Measurements from ENCODE around the gene GPD1.

GPD1 gene

GRCh38 chr12:50099302-50100008 lies 4.4 kb upstream of the GPD1 start:
- H4K20me1 ChIP-seq (ENCODE audit: insufficient read depth, low read length): no peaks in the 10 kb centered on the region
- no peaks in the 10 kb centered on the region for H3F3A ChIP-seq (ENCODE audit: insufficient read depth, low read length)
- peaks cover 71% of the 10 kb centered on the region for H3K36me3 ChIP-seq (ENCODE audit: insufficient read depth, low read length)
- H2AFZ ChIP-seq (ENCODE audit: low read length): no peak overlapping the region
- H3K9me2 ChIP-seq (ENCODE audit: low read depth, low read length): no peaks in the 10 kb centered on the region
- H3K79me2 ChIP-seq (ENCODE audit: insufficient read depth, low read length): no peaks in the 10 kb centered on the region
- no peak overlapping the region for H3K4me2 ChIP-seq (ENCODE audit: low read length)
- TF ChIP-seq CTCF (IDR thresholded peaks at IDR 0.05; ENCODE audit: low read length) (no peak), EZH2 (IDR thresholded peaks at IDR 0.05; ENCODE audit: borderline replicate concordance, low read length) (no peak)
- H3K4me3 ChIP-seq (ENCODE audit: low read depth, low read length, poor library complexity, severe bottlenecking): no peak overlapping the region
- no peaks in the 10 kb centered on the region for H3K9me3 ChIP-seq (ENCODE audit: low read length)
- H3K27ac ChIP-seq (ENCODE audit: low read depth, low read length, poor library complexity, severe bottlenecking): no peak overlapping the region
- H3K9ac ChIP-seq (ENCODE audit: low read length): no peak overlapping the region
- peaks cover 6% of the 10 kb centered on the region for H3K4me1 ChIP-seq (ENCODE audit: insufficient read depth, low read length, severe bottlenecking)
- no peaks in the 10 kb centered on the region for H3K27me3 ChIP-seq (ENCODE audit: insufficient read depth, low read length)

- Histone ChIP-seq H2AFZ (ENCODE audit: low read length) (no peak overlapping the region), H3K27me3 (ENCODE audit: insufficient read depth, low read length) (no peaks in the 10 kb centered on the region), H3K9me2 (ENCODE audit: low read depth, low read length) (no peaks in the 10 kb centered on the region), H3F3A (ENCODE audit: insufficient read depth, low read length) (no peaks in the 10 kb centered on the region), H3K4me3 (ENCODE audit: low read depth, low read length, poor library complexity, severe bottlenecking) (no peak overlapping the region), H3K9me3 (ENCODE audit: low read length) (no peaks in the 10 kb centered on the region), H3K79me2 (ENCODE audit: insufficient read depth, low read length) (no peaks in the 10 kb centered on the region), H3K4me1 (ENCODE audit: insufficient read depth, low read length, severe bottlenecking) (peaks cover 6% of the 10 kb centered on the region), H3K9ac (ENCODE audit: low read length) (no peak overlapping the region), H3K4me2 (ENCODE audit: low read length) (no peak overlapping the region), H3K36me3 (ENCODE audit: insufficient read depth, low read length) (peaks cover 60% of the 10 kb centered on the region), H3K27ac (ENCODE audit: low read depth, low read length, poor library complexity, severe bottlenecking) (no peak overlapping the region), H4K20me1 (ENCODE audit: insufficient read depth, low read length) (no peaks in the 10 kb centered on the region)
- TF ChIP-seq EZH2 (IDR thresholded peaks at IDR 0.05; ENCODE audit: borderline replicate concordance, low read length) (no peak), CTCF (IDR thresholded peaks at IDR 0.05; ENCODE audit: low read length) (no peak)
Observed at GRCh38 chr12:50100561-50100960, 3.2 kb upstream of the GPD1 start.

- Histone ChIP-seq H3K4me3 (ENCODE audit: low read depth, low read length, poor library complexity, severe bottlenecking) (no peak overlapping the region), H3K9me2 (ENCODE audit: low read depth, low read length) (no peaks in the 10 kb centered on the region), H3K9me3 (ENCODE audit: low read length) (no peaks in the 10 kb centered on the region), H4K20me1 (ENCODE audit: insufficient read depth, low read length) (no peaks in the 10 kb centered on the region), H3F3A (ENCODE audit: insufficient read depth, low read length) (no peaks in the 10 kb centered on the region), H3K27ac (ENCODE audit: low read depth, low read length, poor library complexity, severe bottlenecking) (no peak overlapping the region), H2AFZ (ENCODE audit: low read length) (no peak overlapping the region), H3K36me3 (ENCODE audit: insufficient read depth, low read length) (peaks cover 49% of the 10 kb centered on the region), H3K4me1 (ENCODE audit: insufficient read depth, low read length, severe bottlenecking) (peaks cover 6% of the 10 kb centered on the region), H3K27me3 (ENCODE audit: insufficient read depth, low read length) (no peaks in the 10 kb centered on the region), H3K9ac (ENCODE audit: low read length) (no peak overlapping the region), H3K4me2 (ENCODE audit: low read length) (no peak overlapping the region), H3K79me2 (ENCODE audit: insufficient read depth, low read length) (no peaks in the 10 kb centered on the region)
- TF ChIP-seq CTCF (IDR thresholded peaks at IDR 0.05; ENCODE audit: low read length): no peak
- TF ChIP-seq EZH2 (IDR thresholded peaks at IDR 0.05; ENCODE audit: borderline replicate concordance, low read length): no peak
Observed at GRCh38 chr12:50101663-50102062, 2.1 kb upstream of the GPD1 start.
